PFSK-1 (cell line): ENCODE data around the gene ATP6V0D1.

Experiments
- POLR2AphosphoS5 ChIP-seq: IDR thresholded peaks from 2 replicates; pipeline ENCODE4 v1.6.1; 2012; ENCODE audit warnings: low read depth, mild to moderate bottlenecking, control low read depth, low read length, moderate library complexity
- REST ChIP-seq, 2 experiments: IDR thresholded peaks; 2 replicates each; pipeline versions ENCODE4 v1.6.1 to v1.8.0; 2011 to 2012; ENCODE audit warnings: low read depth in 2 of 2, low read length in 2 of 2, control low read depth in 1 of 2, inconsistent platforms in 1 of 2, mild to moderate bottlenecking in 1 of 2, moderate library complexity in 1 of 2; ENCODE audit not compliant: insufficient read depth in 1 of 2
- SIN3A ChIP-seq: IDR thresholded peaks from 2 replicates; pipeline ENCODE4 v1.6.1; 2012; ENCODE audit warnings: mild to moderate bottlenecking, low read length, moderate library complexity, borderline replicate concordance; ENCODE audit not compliant: insufficient read depth

DNA sequence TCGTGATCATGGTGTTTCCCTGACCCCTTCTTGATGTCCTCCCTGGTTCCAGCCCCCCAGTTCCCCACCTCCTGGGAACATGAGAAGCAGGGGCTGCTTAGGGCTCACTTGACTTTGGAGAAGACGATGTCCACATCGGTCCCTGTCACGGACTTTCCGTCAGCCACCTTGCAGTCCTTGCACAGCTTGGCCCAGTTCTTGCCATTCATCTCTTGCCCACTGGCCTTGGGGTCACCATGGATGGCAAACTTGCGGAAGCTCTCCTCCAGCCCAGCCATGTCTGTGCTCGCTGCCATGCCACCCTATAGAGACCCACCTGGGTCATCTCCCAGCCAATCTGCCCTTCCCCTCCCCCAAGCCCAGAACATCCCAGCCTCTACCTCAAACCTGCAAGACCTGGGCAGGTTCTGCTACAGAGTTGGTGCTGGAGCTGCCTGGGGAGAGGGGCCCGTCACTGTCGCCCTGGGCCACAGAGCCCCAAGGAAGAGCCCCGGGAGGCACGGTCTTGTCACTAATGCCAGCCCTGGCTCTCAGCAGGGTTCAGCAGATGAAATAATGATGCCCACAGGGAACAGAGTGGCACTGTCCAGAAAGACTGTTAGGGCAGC, 90.0 kb downstream of the ATP6V0D1 start:
- TF ChIP-seq REST (IDR thresholded peaks at IDR 0.05; ENCODE audit: insufficient read depth in 1 of 2, low read depth in 2 of 2, low read length in 2 of 2): no peak
- TF ChIP-seq SIN3A: no peak
- TF ChIP-seq POLR2AphosphoS5: no peak
